NCI-H510A (cell line): ENCODE measurements around the gene ZHX3.
"Not testable (repeated sequence)": the region's sequence is repeated elsewhere in the genome, so short reads cannot be mapped to it uniquely, and the experiment has no call there.

Experiments
- DNase-seq: peaks from one replicate; lab custom pipeline; 2025; lab: John Stamatoyannopoulos, UW

ZHX3 gene

GRCh38 chr20:41134362-41135186, 183.0 kb downstream of the ZHX3 start:
- no peak for DNase-seq

GRCh38 chr20:41133709-41134361, 183.7 kb downstream of the ZHX3 start:
- DNase-seq: no peak

GRCh38 chr20:41132388-41132775, 185.1 kb downstream of the ZHX3 start:
- DNase-seq: not testable (repeated sequence)

GRCh38 chr20:41131594-41132387, 185.7 kb downstream of the ZHX3 start:
- DNase-seq: no peak
